ENCODE measurements around the gene CCDC87. TPM values are rescaled to one million over a fixed set of nuclear protein-coding genes. Genes with fewer than 3 reads are reported as not detected.

The CCDC87 gene
- total and polyA plus RNA-seq, 4 donors: 0.14 to 0.17 (median 0.14) TPM; not detected in 1

DNA sequence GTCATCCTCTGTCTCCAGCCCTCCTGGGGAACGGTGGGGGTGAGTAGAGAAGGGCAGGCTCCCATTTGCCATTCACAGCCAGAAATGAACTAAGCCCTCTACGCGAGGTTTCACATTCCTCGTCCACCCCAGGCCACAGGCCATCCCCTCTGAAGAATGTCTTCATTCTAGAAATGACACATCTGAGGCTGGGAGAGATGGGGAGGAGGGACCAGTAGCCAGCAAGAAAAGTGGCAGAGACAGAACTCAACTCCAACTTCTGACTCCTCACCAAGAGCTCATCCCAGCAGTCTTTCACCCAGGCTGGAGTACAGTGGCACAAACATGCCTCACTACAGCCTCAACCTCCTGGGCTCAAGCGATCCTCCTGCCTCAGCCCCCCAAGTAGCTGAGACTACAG lies 27.9 kb downstream of the CCDC87 start:
- no peak for DNase-seq (ENCODE audit: low spot score)
- no peak for TF ChIP-seq FOXA1 (IDR thresholded peaks at IDR 0.05)
- no peak for TF ChIP-seq SP1 (IDR thresholded peaks at IDR 0.05)
- TF ChIP-seq, protein P1, sequence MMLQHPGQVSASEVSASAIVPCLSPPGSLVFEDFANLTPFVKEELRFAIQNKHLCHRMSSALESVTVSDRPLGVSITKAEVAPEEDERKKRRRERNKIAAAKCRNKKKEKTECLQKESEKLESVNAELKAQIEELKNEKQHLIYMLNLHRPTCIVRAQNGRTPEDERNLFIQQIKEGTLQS (IDR thresholded peaks at IDR 0.05): no peak
- no peak for TF ChIP-seq EGR1 (IDR thresholded peaks at IDR 0.05; ENCODE audit: low read depth in 2 of 2)
- TF ChIP-seq, protein P2, sequence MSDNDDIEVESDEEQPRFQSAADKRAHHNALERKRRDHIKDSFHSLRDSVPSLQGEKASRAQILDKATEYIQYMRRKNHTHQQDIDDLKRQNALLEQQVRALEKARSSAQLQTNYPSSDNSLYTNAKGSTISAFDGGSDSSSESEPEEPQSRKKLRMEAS (IDR thresholded peaks at IDR 0.05): no peak
- no peak for TF ChIP-seq RXRA (IDR thresholded peaks at IDR 0.05)
- H3K36me3 ChIP-seq (ENCODE audit: control insufficient read depth in 4 of 4, insufficient read depth in 3 of 4, low read depth in 1 of 4, low read length in 3 of 4): peaks cover 0 to 8% (median 0%) of the 10 kb centered on the region in 4 donors
- H3K9me3 ChIP-seq (ENCODE audit: control insufficient read depth in 4 of 4, low read length in 3 of 4): no peaks in the 10 kb centered on the region
- no peaks in the 10 kb centered on the region for H3K27me3 ChIP-seq (ENCODE audit: control insufficient read depth in 4 of 4, insufficient read depth in 4 of 4, low read length in 3 of 4)
- peaks cover 2 to 14% (median 8%) of the 10 kb centered on the region in 4 donors for H3K4me1 ChIP-seq (ENCODE audit: control insufficient read depth in 4 of 4, insufficient read depth in 4 of 4, low read length in 3 of 4)
- WGBS: 93% methylated on average over 5 of the region's 5 CpGs
- no peak overlapping the region for H3K9ac ChIP-seq (ENCODE audit: low read depth in 1 of 2, low read length in 2 of 2)
- no peak overlapping the region for H3K27ac ChIP-seq (ENCODE audit: low read depth in 1 of 2, low read length in 2 of 2)
- H3K4me3 ChIP-seq (ENCODE audit: low read depth in 1 of 3, low read length in 3 of 3): no peak overlapping the region

DNA sequence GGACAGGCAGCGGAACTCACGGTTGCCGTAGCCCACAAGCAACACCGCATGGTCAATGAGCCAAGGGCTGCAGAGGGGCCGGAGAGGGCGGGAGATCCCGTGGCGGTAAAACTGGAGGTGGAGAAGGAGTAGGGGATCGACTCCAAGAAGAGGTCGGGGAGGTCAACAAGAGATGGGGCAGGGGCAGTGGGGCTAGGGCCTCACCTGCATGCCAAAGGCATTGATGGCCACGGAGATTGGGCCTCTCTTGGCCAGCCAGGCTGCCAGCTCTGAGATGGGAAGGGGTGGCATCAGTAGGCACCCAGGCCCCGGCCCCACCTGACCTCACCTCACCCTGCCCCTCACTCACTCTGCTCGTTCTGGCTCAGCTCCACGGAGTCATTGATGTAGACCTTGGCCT lies 28.3 kb downstream of the CCDC87 start:
- DNase-seq (ENCODE audit: low spot score): no peak
- Histone ChIP-seq H3K27ac (ENCODE audit: low read depth in 1 of 2, low read length in 2 of 2) (no peak overlapping the region), H3K36me3 (ENCODE audit: control insufficient read depth in 4 of 4, insufficient read depth in 3 of 4, low read depth in 1 of 4, low read length in 3 of 4) (peaks cover 0 to 8% (median 0%) of the 10 kb centered on the region in 4 donors), H3K9me3 (ENCODE audit: control insufficient read depth in 4 of 4, low read length in 3 of 4) (no peaks in the 10 kb centered on the region), H3K4me1 (ENCODE audit: control insufficient read depth in 4 of 4, insufficient read depth in 4 of 4, low read length in 3 of 4) (peaks cover 2 to 14% (median 8%) of the 10 kb centered on the region in 4 donors), H3K9ac (ENCODE audit: low read depth in 1 of 2, low read length in 2 of 2) (no peak overlapping the region), H3K4me3 (ENCODE audit: low read depth in 1 of 3, low read length in 3 of 3) (no peak overlapping the region), H3K27me3 (ENCODE audit: control insufficient read depth in 4 of 4, insufficient read depth in 4 of 4, low read length in 3 of 4) (no peaks in the 10 kb centered on the region)
- 94% methylated on average over 14 of the region's 14 CpGs for WGBS
- no peak for TF ChIP-seq YY1 (IDR thresholded peaks at IDR 0.05)
- TF ChIP-seq, protein P3, sequence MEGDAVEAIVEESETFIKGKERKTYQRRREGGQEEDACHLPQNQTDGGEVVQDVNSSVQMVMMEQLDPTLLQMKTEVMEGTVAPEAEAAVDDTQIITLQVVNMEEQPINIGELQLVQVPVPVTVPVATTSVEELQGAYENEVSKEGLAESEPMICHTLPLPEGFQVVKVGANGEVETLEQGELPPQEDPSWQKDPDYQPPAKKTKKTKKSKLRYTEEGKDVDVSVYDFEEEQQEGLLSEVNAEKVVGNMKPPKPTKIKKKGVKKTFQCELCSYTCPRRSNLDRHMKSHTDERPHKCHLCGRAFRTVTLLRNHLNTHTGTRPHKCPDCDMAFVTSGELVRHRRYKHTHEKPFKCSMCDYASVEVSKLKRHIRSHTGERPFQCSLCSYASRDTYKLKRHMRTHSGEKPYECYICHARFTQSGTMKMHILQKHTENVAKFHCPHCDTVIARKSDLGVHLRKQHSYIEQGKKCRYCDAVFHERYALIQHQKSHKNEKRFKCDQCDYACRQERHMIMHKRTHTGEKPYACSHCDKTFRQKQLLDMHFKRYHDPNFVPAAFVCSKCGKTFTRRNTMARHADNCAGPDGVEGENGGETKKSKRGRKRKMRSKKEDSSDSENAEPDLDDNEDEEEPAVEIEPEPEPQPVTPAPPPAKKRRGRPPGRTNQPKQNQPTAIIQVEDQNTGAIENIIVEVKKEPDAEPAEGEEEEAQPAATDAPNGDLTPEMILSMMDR (IDR thresholded peaks at IDR 0.05; ENCODE audit: low read depth, low read length, missing input control): no peak
- no peak for TF ChIP-seq JUND (IDR thresholded peaks at IDR 0.05)
- no peak for TF ChIP-seq FOXA1 (IDR thresholded peaks at IDR 0.05)
- no peak for TF ChIP-seq FOXA2 (IDR thresholded peaks at IDR 0.05)
- TF ChIP-seq, protein P2 (IDR thresholded peaks at IDR 0.05): no peak
- TF ChIP-seq RXRA (IDR thresholded peaks at IDR 0.05): no peak
- no peak for TF ChIP-seq NR2F2 (IDR thresholded peaks at IDR 0.05)
- TF ChIP-seq RAD21 (IDR thresholded peaks at IDR 0.05): no peak
- TF ChIP-seq EGR1 (IDR thresholded peaks at IDR 0.05; ENCODE audit: low read depth in 2 of 2): no peak
- no peak for TF ChIP-seq SP1 (IDR thresholded peaks at IDR 0.05)
- no peak for TF ChIP-seq HNF4G (IDR thresholded peaks at IDR 0.05)
- TF ChIP-seq, protein P1 (IDR thresholded peaks at IDR 0.05): no peak
- TF ChIP-seq HNF4A (conservative IDR thresholded peaks at IDR 0.05): no peak
- TF ChIP-seq TAF1 (conservative IDR thresholded peaks at IDR 0.05): no peak
- TF ChIP-seq, protein P4, sequence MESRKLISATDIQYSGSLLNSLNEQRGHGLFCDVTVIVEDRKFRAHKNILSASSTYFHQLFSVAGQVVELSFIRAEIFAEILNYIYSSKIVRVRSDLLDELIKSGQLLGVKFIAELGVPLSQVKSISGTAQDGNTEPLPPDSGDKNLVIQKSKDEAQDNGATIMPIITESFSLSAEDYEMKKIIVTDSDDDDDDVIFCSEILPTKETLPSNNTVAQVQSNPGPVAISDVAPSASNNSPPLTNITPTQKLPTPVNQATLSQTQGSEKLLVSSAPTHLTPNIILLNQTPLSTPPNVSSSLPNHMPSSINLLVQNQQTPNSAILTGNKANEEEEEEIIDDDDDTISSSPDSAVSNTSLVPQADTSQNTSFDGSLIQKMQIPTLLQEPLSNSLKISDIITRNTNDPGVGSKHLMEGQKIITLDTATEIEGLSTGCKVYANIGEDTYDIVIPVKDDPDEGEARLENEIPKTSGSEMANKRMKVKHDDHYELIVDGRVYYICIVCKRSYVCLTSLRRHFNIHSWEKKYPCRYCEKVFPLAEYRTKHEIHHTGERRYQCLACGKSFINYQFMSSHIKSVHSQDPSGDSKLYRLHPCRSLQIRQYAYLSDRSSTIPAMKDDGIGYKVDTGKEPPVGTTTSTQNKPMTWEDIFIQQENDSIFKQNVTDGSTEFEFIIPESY (IDR thresholded peaks at IDR 0.05): no peak
- TF ChIP-seq GABPA (IDR thresholded peaks at IDR 0.05 in 1 of 2, conservative IDR thresholded peaks at IDR 0.05 in 1 of 2): no peak
- TF ChIP-seq, protein P5, sequence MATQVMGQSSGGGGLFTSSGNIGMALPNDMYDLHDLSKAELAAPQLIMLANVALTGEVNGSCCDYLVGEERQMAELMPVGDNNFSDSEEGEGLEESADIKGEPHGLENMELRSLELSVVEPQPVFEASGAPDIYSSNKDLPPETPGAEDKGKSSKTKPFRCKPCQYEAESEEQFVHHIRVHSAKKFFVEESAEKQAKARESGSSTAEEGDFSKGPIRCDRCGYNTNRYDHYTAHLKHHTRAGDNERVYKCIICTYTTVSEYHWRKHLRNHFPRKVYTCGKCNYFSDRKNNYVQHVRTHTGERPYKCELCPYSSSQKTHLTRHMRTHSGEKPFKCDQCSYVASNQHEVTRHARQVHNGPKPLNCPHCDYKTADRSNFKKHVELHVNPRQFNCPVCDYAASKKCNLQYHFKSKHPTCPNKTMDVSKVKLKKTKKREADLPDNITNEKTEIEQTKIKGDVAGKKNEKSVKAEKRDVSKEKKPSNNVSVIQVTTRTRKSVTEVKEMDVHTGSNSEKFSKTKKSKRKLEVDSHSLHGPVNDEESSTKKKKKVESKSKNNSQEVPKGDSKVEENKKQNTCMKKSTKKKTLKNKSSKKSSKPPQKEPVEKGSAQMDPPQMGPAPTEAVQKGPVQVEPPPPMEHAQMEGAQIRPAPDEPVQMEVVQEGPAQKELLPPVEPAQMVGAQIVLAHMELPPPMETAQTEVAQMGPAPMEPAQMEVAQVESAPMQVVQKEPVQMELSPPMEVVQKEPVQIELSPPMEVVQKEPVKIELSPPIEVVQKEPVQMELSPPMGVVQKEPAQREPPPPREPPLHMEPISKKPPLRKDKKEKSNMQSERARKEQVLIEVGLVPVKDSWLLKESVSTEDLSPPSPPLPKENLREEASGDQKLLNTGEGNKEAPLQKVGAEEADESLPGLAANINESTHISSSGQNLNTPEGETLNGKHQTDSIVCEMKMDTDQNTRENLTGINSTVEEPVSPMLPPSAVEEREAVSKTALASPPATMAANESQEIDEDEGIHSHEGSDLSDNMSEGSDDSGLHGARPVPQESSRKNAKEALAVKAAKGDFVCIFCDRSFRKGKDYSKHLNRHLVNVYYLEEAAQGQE (IDR thresholded peaks at IDR 0.05): no peak

Data from liver (tissue), 9 donors.